ENCODE results near the gene CLEC20A.

The CLEC20A gene

DNA sequence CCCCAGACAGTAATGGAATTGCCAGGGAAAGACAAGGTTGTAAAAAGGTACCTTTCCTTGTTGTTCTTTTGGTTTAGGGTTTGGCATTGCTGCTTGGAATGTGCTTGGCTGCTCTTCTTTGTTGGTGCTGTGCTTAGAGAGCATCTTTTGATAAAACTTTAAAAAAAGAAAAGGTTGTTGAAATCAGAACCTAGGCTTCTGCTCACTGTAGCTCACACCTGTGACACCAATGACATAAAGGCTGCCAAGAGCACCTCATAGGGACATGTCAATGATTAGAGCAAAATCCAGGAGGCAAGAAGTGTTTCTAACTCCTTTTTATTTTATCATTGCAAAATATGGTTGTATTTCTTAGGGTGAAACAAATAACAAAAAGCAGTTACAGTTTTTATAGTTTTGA is 28.9 kb downstream of the CLEC20A start:
- no peak for DNase-seq

DNA sequence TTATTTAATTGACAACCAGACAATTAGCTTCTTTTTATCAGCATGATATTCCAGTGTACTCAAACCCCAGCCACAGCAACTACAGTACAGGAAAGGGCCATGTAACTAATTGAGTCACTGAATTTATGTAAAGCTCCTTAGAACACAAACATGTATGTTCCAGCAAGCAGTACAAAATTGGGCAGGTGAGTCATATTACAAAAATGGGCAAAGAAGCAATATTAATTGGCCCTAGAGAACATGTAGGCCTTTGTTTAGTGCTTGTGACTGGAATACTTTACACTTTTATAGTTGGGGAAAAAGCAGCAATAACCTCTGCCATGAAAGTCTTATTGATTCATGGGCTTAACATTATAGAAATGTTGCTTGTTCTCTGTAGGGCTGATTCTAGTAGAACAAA is 31.8 kb downstream of the CLEC20A start:
- DNase-seq = no peak

DNA sequence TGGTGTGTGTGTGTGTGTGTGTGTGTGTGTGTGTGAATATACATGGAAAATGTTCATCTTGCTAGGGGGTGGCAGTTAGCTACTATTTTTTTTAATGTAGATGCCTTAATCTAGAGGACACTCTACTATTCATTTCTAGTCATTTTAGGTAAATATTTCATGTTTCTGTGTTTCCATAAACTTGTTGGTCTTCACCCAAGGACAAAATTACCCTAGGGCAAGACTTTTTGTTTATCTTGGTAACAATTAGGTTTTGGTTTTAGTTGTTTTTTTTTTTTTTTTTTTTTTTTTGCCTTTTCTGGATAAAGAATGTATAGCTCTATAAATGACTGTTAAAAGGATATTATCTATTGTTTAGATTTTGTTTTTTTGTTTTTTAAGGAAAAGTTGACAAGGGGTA is 32.2 kb downstream of the CLEC20A start:
- no peak for DNase-seq

GRCh38 chr1:178464141-178464540 is 32.6 kb downstream of the CLEC20A start:
- DNase-seq = no peak

DNA sequence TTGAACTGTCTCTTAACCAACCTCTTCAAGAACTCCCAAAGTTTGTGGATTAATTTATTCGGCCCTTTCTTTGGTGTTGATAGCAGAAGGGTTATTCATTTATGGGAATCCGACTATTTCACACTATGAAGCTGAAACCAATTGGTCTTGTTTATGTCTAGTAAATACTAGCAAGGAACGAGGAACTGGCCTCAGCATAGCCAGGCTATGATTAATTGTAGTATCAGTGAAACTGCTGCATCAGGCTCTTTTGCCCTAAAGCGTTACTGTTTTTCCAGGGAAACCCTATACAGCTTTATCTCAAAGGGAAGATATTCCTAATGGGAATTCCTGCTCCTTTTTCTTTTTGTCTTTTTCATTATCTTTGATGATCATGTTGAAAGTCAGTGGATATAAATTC is 35.1 kb downstream of the CLEC20A start:
- no peak for DNase-seq

DNA sequence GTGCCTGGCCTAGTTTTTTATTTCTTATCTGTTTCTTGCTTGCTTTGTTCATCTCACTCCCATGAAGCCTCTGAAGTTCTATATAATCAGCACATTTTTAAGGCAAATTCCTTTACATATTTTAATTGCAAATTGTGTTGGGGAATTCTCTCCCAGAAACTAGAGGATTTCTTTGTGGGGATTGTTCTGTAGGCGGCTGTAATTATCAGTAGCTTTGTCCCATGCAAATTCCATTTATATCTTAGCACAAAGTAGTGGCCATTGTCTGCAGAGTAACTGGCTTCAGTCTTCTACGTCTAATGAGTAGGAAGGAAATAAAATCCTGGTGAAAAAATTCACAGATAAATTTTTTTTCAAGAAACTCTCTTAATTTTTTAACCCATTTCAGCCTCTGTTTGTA is 35.7 kb downstream of the CLEC20A start:
- no peak for DNase-seq

GRCh38 chr1:178458203-178458602 is 38.6 kb downstream of the CLEC20A start:
- DNase-seq = no peak

DNA sequence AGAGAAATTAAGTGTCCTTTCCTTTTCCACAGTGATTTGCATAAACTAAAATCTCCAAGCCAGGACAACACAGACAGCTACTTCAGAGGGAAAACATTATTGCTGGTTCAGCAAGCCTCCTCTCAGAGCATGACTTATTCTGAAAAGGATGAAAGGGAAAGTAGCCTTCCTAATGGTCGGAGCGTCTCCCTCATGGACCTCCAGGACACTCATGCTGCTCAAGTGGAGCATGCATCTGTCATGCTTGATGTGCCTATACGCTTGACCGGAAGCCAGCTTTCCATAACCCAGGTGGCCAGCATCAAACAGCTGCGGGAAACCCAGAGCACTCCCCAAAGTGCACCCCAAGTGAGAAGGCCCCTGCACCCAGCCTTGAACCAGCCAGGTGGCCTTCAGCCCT is 39.1 kb downstream of the CLEC20A start:
- no peak for DNase-seq

GRCh38 chr1:178456472-178456871 is 40.3 kb downstream of the CLEC20A start:
- DNase-seq = no peak

GRCh38 chr1:178452013-178452412 is 44.8 kb downstream of the CLEC20A start:
- no peak for DNase-seq

DNA sequence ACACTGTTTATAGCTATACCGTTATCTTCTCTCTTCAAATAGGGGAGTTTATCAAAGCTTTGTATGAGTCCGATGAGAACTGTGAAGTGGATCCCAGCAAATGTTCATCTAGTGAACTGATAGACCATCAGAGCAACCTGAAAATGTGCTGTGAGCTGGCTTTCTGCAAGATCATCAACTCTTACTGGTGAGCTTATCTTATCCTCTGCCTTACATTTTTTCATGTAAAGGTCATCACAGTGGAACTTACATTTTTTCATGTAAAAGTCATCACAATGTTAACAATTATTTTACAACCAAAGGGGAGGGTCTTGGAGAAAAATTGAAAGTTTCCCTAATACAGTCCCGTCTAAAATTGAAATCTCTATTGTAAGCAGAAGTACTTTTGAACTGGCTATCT is 45.2 kb downstream of the CLEC20A start:
- no peak for DNase-seq

DNA sequence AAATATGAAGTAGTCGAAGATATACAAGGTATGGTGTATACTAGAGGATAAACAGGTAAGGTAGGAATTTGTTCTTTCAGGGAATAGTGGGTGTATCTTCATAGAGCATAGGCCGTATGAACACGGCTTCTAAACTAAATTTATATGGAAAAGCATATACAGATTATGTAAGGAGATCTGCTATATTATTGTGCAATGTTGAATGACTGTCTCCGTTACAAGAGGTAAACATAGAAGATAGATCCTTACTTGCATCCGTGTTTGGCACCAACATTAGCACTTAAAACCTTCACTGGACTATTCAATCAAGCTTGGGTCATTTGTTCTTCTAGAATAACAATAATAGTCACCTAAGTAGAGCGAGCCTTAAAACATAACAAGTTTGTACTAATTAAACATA is 45.9 kb downstream of the CLEC20A start:
- DNase-seq = no peak

GRCh38 chr1:178442925-178443324 is 53.8 kb downstream of the CLEC20A start:
- no peak for DNase-seq

- DNase-seq = no peak
Measured at GRCh38 chr1:178438432-178438831, 58.3 kb downstream of the CLEC20A start.

DNA sequence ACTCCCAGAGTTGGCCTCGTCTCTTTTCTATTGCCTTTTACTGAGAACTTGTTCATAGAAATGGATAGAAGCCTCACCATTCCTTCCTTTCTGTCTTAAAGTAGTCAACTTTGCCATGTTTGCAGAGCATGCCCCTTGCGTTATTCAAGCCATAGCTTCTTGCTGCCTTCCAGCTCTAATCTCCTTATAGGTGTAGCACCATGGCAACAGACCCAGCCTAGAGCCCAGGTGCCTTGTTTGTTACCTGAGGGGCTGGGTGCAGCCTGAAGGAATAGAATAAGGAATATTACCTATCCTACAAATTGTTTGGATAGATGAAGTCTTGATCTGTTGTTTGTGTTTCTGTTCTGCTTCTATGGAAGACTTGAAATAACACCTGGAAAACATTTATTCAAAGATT is 59.9 kb downstream of the CLEC20A start:
- no peak for DNase-seq

DNA sequence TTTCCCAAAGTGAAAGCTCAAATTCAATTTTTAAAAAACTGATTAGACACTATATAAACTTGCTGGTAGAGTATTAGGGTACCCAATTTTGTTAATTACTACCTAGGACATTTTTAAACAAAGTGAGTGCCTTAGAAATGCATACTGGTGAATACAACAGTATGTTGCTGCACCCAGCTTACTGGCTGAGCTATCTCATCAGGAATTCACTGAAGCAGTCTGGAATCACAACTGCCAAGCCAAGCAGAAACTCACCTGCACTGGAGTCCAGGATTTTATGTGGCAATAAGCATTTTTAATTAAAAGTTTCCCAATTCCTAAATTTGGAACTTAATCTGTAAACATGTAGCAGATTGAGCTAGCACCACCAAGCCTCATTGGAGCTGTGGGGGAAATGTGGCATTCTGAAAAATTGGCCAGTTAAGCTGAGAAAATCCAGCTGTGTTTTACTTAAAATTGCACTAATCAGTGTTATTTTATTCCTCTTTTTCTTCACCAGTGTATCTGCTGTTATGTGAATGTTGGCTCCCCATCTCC is 61.8 kb downstream of the CLEC20A start:
- no peak for DNase-seq

- DNase-seq = no peak
Measured at GRCh38 chr1:178434360-178434759, 62.4 kb downstream of the CLEC20A start.
